Nephron (organoid): Measurements from ENCODE around the gene METTL8.

Experiments used
- H3K27ac Mint-ChIP-seq, 3 experiments: 2 replicates each; pipeline ENCODE4 v1.8.0; 2020; ENCODE audit warnings: mixed read lengths in 3 of 3, mild to moderate bottlenecking in 2 of 3, moderate library complexity in 1 of 3
- H3K27me3 Mint-ChIP-seq: 2 replicates; pipeline ENCODE4 v1.8.0; 2021; ENCODE audit warnings: low read depth, mild to moderate bottlenecking, moderate library complexity, mixed read lengths
- H3K36me3 Mint-ChIP-seq: 2 replicates; pipeline ENCODE4 v1.8.0; 2020; ENCODE audit warnings: low read depth, mixed read lengths
- H3K4me1 Mint-ChIP-seq: 2 replicates; pipeline ENCODE4 v1.8.0; 2020; ENCODE audit warnings: mixed read lengths
- H3K4me3 Mint-ChIP-seq, 3 experiments: 2 replicates each; pipeline ENCODE4 v1.8.0; 2020; ENCODE audit warnings: mild to moderate bottlenecking in 3 of 3, mixed read lengths in 3 of 3, moderate library complexity in 2 of 3
- H3K9me3 Mint-ChIP-seq: 2 replicates; pipeline ENCODE4 v1.8.0; 2020; ENCODE audit warnings: mixed read lengths
- TF ChIP-seq, protein P1 (sequence below), 3 experiments: fragments of 200-600 bp; sonication (generic); IDR thresholded peaks; one replicate each; pipeline ENCODE4 v1.5.0; 2021; ENCODE audit warnings: antibody characterized with exemption in 3 of 3; ENCODE audit not compliant: unreplicated experiment in 3 of 3

The METTL8 gene

DNA sequence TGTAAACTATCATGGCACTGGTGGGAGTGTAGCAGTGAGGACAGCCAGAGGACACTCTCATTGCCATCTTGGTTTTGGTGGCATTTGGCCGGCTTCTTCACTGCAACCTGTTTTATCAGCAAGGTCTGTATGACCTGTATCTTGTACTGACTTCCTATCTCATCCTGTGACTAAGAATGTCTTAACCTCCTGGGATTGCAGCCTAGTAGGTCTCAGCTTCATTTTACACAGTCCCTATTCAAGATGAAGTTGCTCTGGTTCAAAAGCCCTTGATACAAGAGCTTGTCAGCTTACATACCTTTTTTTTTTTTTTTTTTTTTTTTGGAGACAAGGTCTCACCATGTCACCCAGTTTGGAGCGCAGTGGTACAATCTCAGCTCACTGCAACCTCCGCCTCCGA lies 110.9 kb downstream of the METTL8 start:
- Mint-ChIP-seq H3K27ac (no peak overlapping the region), H3K27me3 (no peaks in the 10 kb centered on the region), H3K4me3 (no peak overlapping the region), H3K36me3 (peaks cover 22% of the 10 kb centered on the region), H3K9me3 (no peaks in the 10 kb centered on the region), H3K4me1 (peaks cover 24% of the 10 kb centered on the region)
- TF ChIP-seq, protein P1, sequence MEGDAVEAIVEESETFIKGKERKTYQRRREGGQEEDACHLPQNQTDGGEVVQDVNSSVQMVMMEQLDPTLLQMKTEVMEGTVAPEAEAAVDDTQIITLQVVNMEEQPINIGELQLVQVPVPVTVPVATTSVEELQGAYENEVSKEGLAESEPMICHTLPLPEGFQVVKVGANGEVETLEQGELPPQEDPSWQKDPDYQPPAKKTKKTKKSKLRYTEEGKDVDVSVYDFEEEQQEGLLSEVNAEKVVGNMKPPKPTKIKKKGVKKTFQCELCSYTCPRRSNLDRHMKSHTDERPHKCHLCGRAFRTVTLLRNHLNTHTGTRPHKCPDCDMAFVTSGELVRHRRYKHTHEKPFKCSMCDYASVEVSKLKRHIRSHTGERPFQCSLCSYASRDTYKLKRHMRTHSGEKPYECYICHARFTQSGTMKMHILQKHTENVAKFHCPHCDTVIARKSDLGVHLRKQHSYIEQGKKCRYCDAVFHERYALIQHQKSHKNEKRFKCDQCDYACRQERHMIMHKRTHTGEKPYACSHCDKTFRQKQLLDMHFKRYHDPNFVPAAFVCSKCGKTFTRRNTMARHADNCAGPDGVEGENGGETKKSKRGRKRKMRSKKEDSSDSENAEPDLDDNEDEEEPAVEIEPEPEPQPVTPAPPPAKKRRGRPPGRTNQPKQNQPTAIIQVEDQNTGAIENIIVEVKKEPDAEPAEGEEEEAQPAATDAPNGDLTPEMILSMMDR (IDR thresholded peaks at IDR 0.05; ENCODE audit: unreplicated experiment in 3 of 3): no peak

DNA sequence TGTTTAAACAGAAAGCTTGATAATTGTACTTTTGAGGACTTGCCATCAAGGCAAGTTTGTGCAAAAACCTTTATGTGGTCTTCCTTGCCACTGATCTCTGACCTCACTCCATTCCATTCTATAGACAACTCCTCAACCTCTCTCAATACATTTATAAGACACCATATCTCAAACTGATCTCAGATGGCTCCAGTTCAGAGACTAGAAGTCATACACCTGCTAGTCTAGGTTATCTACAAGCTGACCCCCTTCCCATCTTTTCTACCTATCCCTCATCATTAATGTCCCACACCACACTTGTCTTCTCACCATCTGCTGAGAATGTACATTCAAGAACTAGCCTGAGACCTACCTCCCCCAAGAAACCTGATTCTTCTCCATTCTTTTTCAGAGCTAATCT lies 113.1 kb downstream of the METTL8 start:
- peaks cover 20% of the 10 kb centered on the region for H3K4me1 Mint-ChIP-seq

DNA sequence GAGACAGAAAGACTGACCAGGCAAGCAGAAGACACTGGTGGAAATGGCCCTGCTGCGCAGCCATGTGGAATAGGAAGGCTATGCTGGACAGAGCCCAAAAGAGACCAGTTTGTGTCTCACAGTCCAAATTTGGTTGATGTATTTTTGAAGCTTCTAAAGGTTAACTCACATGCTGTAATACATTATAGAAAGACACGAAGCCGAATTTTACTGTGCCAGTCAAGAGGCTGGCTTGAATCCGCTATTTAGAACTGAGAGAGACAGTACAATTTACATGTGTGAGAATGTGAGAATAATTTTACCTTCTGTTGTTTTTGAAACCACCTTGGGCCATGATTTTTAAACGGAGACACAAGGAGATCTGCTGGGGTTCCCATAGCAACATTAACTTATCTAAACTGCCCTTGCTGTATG lies 113.6 kb downstream of the METTL8 start:
- H3K36me3 Mint-ChIP-seq: peaks cover 22% of the 10 kb centered on the region
- H3K4me3 Mint-ChIP-seq: no peak overlapping the region

More for the DNA sequence above, 113.1 kb downstream of the METTL8 start:
- no peak overlapping the region for H3K4me3 Mint-ChIP-seq
- H3K27me3 Mint-ChIP-seq: no peaks in the 10 kb centered on the region
- TF ChIP-seq, protein P1 (IDR thresholded peaks at IDR 0.05; ENCODE audit: unreplicated experiment in 3 of 3): no peak
- peaks cover 22% of the 10 kb centered on the region for H3K36me3 Mint-ChIP-seq
- H3K9me3 Mint-ChIP-seq: no peaks in the 10 kb centered on the region
- no peak overlapping the region for H3K27ac Mint-ChIP-seq

DNA sequence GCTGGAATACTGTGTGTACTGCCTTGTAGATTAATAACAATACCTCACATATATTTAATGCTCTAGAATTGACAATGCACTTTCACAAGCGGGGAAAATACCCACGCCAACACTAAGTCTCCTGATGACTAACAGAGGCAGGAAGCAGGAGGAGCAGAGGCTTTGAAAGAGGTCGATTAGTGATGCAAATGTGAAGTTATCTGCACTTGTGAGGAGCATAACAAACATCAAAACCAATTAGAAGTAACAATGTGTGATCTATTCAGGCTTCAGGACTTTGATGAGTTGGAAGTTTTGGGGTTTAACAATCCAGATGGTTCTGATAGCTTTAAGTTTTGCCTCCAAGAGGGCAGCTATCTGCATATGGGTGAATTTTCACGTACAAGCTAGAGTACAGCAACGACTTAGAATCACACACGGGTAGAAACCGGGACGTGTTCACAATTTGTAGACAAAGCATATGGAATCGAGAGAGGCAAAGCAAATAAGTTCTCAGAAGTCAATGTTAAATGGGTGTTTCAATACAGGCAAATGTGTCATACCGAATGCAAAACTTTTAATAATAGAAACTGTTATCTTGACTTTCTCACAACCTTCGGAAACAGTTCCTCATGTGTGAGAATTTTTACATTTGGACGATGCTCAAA lies 114.5 kb downstream of the METTL8 start:
- Mint-ChIP-seq H3K9me3 (no peaks in the 10 kb centered on the region), H3K27ac (peak overlapping the region in 1 of 3 experiments; percentile 16), H3K4me3 (no peak overlapping the region), H3K4me1 (peaks cover 20% of the 10 kb centered on the region), H3K27me3 (no peaks in the 10 kb centered on the region), H3K36me3 (peaks cover 21% of the 10 kb centered on the region)
- TF ChIP-seq, protein P1 (IDR thresholded peaks at IDR 0.05; ENCODE audit: unreplicated experiment in 3 of 3): no peak

More for the DNA sequence above, 113.6 kb downstream of the METTL8 start:
- TF ChIP-seq, protein P1 (IDR thresholded peaks at IDR 0.05; ENCODE audit: unreplicated experiment in 3 of 3): no peak
- Mint-ChIP-seq H3K9me3 (no peaks in the 10 kb centered on the region), H3K27ac (no peak overlapping the region), H3K4me1 (peaks cover 20% of the 10 kb centered on the region), H3K27me3 (no peaks in the 10 kb centered on the region)

DNA sequence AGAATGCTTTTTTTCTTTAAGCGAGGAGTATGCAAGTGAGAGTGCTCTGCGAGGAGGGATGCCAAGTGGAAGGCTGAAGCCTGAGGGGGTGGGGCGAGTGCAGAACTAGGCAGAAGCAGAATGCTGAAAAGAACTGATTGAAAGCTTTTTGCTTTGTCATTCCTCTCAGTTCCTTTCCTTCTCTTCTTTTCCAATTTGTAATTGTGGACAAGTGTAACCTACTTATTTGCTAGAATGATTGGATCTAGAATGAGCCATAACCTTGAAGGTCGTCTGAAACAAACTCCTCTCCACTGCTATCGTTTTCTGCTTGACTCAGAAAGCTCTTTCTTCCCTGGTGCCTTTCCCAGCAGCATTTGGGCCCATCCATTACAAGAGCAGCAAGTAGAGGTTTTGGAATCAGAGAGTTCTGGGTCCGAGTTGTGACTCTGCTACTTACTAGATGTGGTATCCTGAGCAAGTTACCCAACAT lies 115.3 kb downstream of the METTL8 start:
- H3K4me3 Mint-ChIP-seq: no peak overlapping the region
- H3K4me1 Mint-ChIP-seq: peaks cover 20% of the 10 kb centered on the region
- H3K9me3 Mint-ChIP-seq: peaks cover 4% of the 10 kb centered on the region
- no peaks in the 10 kb centered on the region for H3K27me3 Mint-ChIP-seq
- TF ChIP-seq, protein P1 (IDR thresholded peaks at IDR 0.05; ENCODE audit: unreplicated experiment in 3 of 3): no peak
- H3K36me3 Mint-ChIP-seq: peaks cover 22% of the 10 kb centered on the region
- peak overlapping the region; percentile 16 to 56 (median 16) for H3K27ac Mint-ChIP-seq
